Activated CD8-positive, alpha-beta memory T cell treated with anti-CD3 and anti-CD28 coated beads for 24 hours (primary cell): ENCODE measurements around the gene BBS7.

Source experiments
- DNase-seq: peaks from one replicate; pipeline ENCODE4 v3.0.0-alpha.2; 2020

The BBS7 gene

DNA sequence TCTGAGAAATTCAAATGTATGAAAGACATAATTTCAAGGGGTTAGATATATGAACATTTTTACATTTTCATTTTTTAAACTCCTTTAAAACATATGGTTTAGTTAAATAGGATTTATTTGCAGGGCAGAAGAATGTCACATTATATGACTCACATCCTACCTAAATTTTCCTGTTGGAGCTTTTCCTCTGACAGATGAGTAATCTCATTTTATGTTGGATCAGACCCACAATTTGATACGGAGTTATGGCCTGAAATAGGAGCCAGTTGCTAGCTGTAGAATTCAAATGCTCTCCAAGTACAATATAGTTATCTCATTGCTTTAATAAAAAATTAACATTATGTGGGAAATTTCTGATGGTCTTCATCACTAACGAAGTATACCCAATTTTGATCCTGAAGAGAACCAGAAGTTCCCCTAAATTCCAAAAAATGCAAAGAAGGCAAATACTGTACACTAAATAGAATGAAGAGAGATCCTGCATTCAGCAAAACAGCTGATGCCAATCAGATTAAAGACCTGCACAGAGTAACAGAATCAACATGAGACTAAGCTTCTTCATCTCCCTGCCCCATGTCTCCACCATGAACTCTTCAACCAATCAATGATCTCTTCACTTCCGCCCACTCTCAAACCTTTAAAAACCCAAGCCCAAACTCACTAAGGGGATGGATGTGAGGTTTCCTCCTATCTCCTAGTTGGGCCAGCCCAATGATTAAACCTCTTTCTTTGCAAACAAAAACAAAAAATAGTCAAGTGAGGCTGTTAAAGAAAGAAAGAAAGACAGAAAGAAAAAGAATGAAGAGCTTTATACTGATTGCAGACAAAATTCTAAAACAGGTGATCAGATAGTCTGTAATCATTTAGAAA, 80.1 kb downstream of the BBS7 start:
- no peak for DNase-seq

- no peak for DNase-seq
Measured at GRCh38 chr4:121789455-121789854, 80.8 kb downstream of the BBS7 start.

DNA sequence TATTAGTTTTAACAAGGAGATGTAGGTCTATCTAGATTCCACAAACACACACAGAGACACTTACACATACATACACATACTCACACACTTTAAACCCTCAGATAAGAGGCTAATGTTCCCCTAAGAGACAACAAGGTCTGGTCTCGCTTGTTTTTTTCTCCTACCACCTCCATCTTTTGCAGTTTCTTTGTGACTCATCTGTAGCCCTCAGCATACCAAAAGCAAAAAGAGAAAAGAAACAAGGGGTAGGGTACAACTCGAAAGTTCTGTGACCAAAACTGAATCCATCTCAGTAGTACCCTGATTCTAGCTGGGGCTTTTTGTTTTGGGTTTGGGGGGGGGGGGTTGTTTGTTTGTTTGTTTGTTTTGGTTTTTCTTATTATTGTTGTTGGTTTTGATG, 81.4 kb downstream of the BBS7 start:
- no peak for DNase-seq

DNA sequence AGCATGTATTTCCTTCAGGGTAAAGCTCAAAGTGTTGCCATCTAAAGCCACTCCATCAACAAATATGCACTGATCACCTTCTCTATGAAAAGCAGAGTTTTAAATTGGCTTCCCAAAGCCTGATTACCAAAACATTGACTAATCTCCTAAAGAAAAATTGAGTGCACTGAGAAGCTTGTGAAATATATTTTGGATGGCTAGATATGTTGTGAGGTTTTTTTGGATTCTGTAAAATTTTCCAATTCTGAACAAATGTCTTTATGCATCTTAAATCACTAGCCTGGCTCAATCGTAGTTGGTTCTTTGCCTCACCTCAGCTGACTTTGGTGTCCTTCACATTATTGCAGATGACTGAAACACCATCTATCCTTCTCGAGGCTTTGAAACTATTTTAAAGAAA, 84.1 kb downstream of the BBS7 start:
- DNase-seq = no peak

DNA sequence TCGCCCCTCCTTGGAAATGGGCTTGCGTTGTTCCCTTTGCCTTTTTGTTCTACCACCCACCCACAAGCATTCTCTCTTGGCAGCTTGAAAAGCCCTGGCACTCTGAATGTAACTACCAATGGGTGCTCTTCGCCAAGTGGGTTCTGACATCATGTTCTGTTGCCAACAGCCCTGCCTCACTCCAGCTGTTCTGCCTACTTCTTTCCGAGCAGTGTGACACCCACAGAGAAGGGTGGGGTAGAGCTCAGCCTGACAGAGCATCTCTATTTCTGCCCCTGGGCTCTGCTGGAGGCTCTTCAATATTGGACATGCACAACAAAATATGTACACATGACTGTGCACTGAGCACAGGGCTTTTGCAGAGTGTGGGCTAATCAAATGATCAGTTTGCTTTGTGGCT, 84.8 kb downstream of the BBS7 start:
- no peak for DNase-seq

DNA sequence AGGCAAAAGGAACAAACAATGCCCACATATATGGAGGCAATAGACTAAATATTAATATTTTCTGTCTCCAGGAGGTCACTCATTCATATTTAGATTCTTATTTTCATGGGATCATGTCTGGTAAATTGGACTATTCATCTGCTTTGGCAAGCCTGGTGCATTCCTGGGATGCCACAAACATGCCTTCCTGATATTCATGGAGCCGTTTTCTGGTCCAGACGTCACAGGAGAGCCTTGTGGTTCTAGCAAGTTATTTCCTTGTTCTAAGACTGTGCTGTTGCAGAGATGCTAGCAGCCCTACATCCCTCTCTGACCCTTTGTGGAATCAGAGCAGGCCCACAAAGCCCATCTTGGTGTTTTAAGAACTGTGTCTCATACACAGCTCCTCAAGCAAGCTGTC, 85.3 kb downstream of the BBS7 start:
- no peak for DNase-seq

- DNase-seq = no peak
Measured at GRCh38 chr4:121784401-121784800, 85.9 kb downstream of the BBS7 start.

GRCh38 chr4:121783210-121783609, 87.1 kb downstream of the BBS7 start:
- no peak for DNase-seq

DNA sequence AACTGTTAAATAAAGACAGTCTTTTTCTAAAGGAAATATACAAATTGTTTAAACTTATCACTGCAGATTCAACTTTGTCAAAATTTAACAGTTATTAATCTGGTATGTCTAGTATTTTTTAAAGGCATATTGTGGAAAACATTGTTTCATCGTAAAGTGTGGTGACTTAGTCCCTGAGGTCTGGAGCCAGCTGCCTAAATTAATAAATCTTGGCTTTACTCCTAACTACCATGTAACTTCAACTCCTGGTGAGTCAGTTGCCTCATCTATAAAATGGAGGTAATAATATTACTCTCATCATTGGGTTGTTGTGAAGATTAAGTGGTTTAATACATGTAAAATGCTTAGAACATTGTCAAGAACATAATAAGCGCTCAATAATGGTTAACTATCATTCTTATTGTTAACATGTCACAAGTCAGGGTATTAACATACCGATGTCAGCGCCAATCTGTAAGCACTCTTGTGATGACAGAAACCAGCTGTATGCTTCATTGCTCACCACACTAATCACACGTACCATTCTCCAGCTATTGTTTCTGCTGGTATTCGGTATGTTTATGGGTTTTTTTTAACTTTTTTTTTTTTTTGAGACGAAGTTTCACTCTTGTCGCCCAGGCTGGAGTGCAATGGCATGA, 91.2 kb downstream of the BBS7 start:
- no peak for DNase-seq

DNA sequence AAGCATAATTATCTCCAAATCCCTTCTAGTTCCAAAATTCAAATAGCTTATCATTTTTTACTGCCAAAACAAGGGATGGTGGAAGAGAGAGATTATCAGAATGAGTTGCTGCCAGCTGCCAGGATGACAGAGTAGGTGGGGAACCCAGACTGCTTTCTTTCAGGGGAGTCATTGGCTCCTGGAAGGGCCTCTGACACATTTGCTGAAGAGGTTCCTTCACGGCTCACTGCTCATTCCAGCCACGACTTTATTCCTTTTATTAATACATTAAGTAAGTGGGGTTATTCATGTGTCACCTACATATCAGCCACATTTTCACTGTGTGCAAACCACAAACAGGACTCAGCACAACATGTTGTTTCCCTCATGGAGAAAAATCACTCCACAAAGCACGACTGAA, 92.6 kb downstream of the BBS7 start:
- no peak for DNase-seq

GRCh38 chr4:121776610-121777401, 93.5 kb downstream of the BBS7 start:
- DNase-seq = no peak
